Measurements from ENCODE around the gene CDC25B.

GRCh38 chr20:3812259-3812681 lies 16.2 kb downstream of the CDC25B start:
- TF ChIP-seq CTCF (IDR thresholded peaks at IDR 0.05; ENCODE audit: extremely low read depth in 1 of 2, insufficient read depth in 1 of 2, low read depth in 1 of 2, low read length in 2 of 2) (no peak), POLR2AphosphoS5 (IDR thresholded peaks at IDR 0.05; ENCODE audit: insufficient read depth, low read depth, low read length) (no peak)
